B cell (primary cell): Measurements from ENCODE around the gene NEK6. TPM values are rescaled to one million over a fixed set of nuclear protein-coding genes. Genes with fewer than 3 reads are reported as not detected.
A peak's percentile ranks its signal among the peaks of the same experiment; 100 is the strongest.

Experiments used
- ATAC-seq: fragments of 200-7000 bp; cut with Tn5 transposase; one replicate; pipeline ENCODE4 v1.10.0; 2021; ENCODE audit warnings: low read depth, mild to moderate bottlenecking, moderate number of reproducible peaks, moderate library complexity
- CTCF ChIA-PET: fragments of 350-600 bp; sonication (Branson Sonifier 250); formaldehyde crosslinking; loops from one replicate; lab custom pipeline; 2021; ENCODE audit warnings: antibody characterized with exemption, inconsistent platforms; lab: Charles Lee
- POLR2A ChIA-PET: fragments of 350-600 bp; sonication (Branson Sonifier 250); formaldehyde crosslinking; loops from one replicate; lab custom pipeline; 2021; ENCODE audit warnings: antibody characterized with exemption; lab: Charles Lee
- DNase-seq: peaks from one replicate; pipeline ENCODE4 v3.0.0; 2013
- H2AFZ ChIP-seq: 2 replicates; pipeline ENCODE4 v1.6.1; 2012; ENCODE audit warnings: mild to moderate bottlenecking, low read depth, low read length; ENCODE audit not compliant: insufficient read depth, poor library complexity, severe bottlenecking
- H3K27ac ChIP-seq, 2 donors: 1 replicate in 1 of 2; 2 replicates in 1 of 2; pipeline ENCODE4 v1.5.1; 2012 to 2013; ENCODE audit warnings: low read length in 2 of 2, mild to moderate bottlenecking in 2 of 2, moderate library complexity in 1 of 2
- H3K27me3 ChIP-seq, 4 experiments: fragments of 200-600 bp in 1 of 4; sonication (generic) in 1 of 4; replicated peaks in 1 of 4; 1 replicate in 2 of 4; 2 replicates in 2 of 4; pipeline versions ENCODE4 v1.6.1 to v1.7.0; 2013 to 2016; ENCODE audit warnings: low read length in 3 of 4, mild to moderate bottlenecking in 2 of 4, mixed read lengths in 1 of 4, moderate library complexity in 1 of 4; ENCODE audit not compliant: insufficient read depth in 4 of 4, control insufficient read depth in 3 of 4; ENCODE audit errors: control extremely low read depth in 1 of 4
- H3K36me3 ChIP-seq, 2 experiments: replicated peaks in 1 of 2; 1 replicate in 1 of 2; 2 replicates in 1 of 2; pipeline versions ENCODE4 v1.6.1 to v1.7.1; 2013; ENCODE audit warnings: low read length in 1 of 2; ENCODE audit not compliant: insufficient read depth in 2 of 2, control insufficient read depth in 1 of 2; ENCODE audit errors: control extremely low read depth in 1 of 2, extremely low read depth in 1 of 2
- H3K4me1 ChIP-seq, 2 donors: fragments of 200-600 bp in 1 of 2; sonication (generic) in 1 of 2; 1 replicate in 1 of 2; 2 replicates in 1 of 2; pipeline versions ENCODE4 v1.5.1 to v1.6.1; 2013 to 2017; ENCODE audit warnings: low read length in 2 of 2; ENCODE audit not compliant: control insufficient read depth in 2 of 2, insufficient read depth in 2 of 2
- H3K4me2 ChIP-seq: replicated peaks from 2 replicates; pipeline ENCODE3; 2012; ENCODE audit warnings: mild to moderate bottlenecking, low read depth, low read length; ENCODE audit not compliant: poor library complexity, severe bottlenecking
- H3K4me3 ChIP-seq, 5 experiments: fragments of 200-600 bp in 1 of 5; sonication (generic) in 1 of 5; 1 replicate in 3 of 5; 2 replicates in 2 of 5; pipeline versions ENCODE4 v1.5.1 to v1.7.0; 2011 to 2016; ENCODE audit warnings: low read length in 4 of 5, mild to moderate bottlenecking in 4 of 5, low read depth in 2 of 5, control low read depth in 1 of 5, moderate library complexity in 1 of 5; ENCODE audit not compliant: insufficient read depth in 1 of 5; ENCODE audit errors: control extremely low read depth in 1 of 5, extremely low read depth in 1 of 5
- H3K79me2 ChIP-seq: fragments of 200-600 bp; sonication (generic); one replicate; pipeline ENCODE4 v1.6.0; 2016; ENCODE audit warnings: low read length; ENCODE audit not compliant: control insufficient read depth, insufficient read depth
- H3K9ac ChIP-seq: fragments of 200-600 bp; sonication (generic); 2 replicates; pipeline ENCODE4 v1.6.1; 2017; ENCODE audit warnings: mild to moderate bottlenecking, low read length, moderate library complexity
- H3K9me3 ChIP-seq, 3 donors: one replicate each; pipeline versions ENCODE4 v1.6.1 to v1.7.1; 2013; ENCODE audit warnings: low read length in 2 of 3; ENCODE audit not compliant: control insufficient read depth in 2 of 3, insufficient read depth in 1 of 3; ENCODE audit errors: control extremely low read depth in 1 of 3
- H4K20me1 ChIP-seq: 2 replicates; pipeline ENCODE4 v1.6.0; 2012; ENCODE audit warnings: mild to moderate bottlenecking, low read length; ENCODE audit not compliant: insufficient read depth, control insufficient read depth, poor library complexity, severe bottlenecking
- H3K27ac Mint-ChIP-seq: one replicate; pipeline ENCODE4 v1.8.0; 2021; ENCODE audit warnings: mixed read lengths
- H3K27me3 Mint-ChIP-seq: one replicate; pipeline ENCODE4 v1.8.0; 2021; ENCODE audit warnings: mixed read lengths
- H3K4me1 Mint-ChIP-seq: one replicate; pipeline ENCODE4 v1.8.0; 2021; ENCODE audit warnings: mixed read lengths
- H3K4me3 Mint-ChIP-seq: one replicate; pipeline ENCODE4 v1.8.0; 2021; ENCODE audit warnings: mixed read lengths
- H3K9me3 Mint-ChIP-seq: one replicate; pipeline ENCODE4 v1.8.0; 2022; ENCODE audit warnings: mixed read lengths; ENCODE audit not compliant: insufficient read depth
- EZH2 ChIP-seq: IDR thresholded peaks from 2 replicates; pipeline ENCODE4 v1.6.1; 2012; ENCODE audit warnings: borderline replicate concordance, low read depth, mild to moderate bottlenecking, moderate library complexity, low read length; ENCODE audit not compliant: insufficient read depth, poor library complexity, severe bottlenecking
- WGBS: methylation state at CpG from one replicate; pipeline ENCODE4 v1.1.5; 2013; ENCODE audit warnings: missing lambda C conversion rate; ENCODE audit not compliant: insufficient coverage; 5-methylcytosine and 5-hydroxymethylcytosine counted together
- intact Hi-C: fragments of 100-400 bp; cut with micrococcal nuclease; formaldehyde crosslinking; loops from one replicate; pipeline ENCODE4 v1.10.0; 2022
- polyA plus RNA-seq: library from polyadenylated mRNA; depleted of rRNA; stranded (reverse); fragments of >200 nt; gene quantifications from 2 replicates; pipeline ENCODE4 v1.2.3, GENCODE V29; 2012
- total RNA-seq, 2 donors: library from RNA; stranded (reverse); fragments of 120-200 nt in 1 of 2; gene quantifications; 1 replicate in 1 of 2; 2 replicates in 1 of 2; pipeline versions ENCODE4 v1.2.3 to v1.2.4, GENCODE V29; 2013 to 2022
- TF ChIP-seq, protein P1 (sequence below): fragments of 200-600 bp; IDR thresholded peaks from one replicate; pipeline ENCODE4 v1.8.0; 2022; ENCODE audit warnings: antibody characterized with exemption, mild to moderate bottlenecking

The NEK6 gene
- total and polyA plus RNA-seq, 2 donors (not counting 1 experiment from before 2014, with no cell fraction given) = 40.0 to 63.1 TPM

DNA sequence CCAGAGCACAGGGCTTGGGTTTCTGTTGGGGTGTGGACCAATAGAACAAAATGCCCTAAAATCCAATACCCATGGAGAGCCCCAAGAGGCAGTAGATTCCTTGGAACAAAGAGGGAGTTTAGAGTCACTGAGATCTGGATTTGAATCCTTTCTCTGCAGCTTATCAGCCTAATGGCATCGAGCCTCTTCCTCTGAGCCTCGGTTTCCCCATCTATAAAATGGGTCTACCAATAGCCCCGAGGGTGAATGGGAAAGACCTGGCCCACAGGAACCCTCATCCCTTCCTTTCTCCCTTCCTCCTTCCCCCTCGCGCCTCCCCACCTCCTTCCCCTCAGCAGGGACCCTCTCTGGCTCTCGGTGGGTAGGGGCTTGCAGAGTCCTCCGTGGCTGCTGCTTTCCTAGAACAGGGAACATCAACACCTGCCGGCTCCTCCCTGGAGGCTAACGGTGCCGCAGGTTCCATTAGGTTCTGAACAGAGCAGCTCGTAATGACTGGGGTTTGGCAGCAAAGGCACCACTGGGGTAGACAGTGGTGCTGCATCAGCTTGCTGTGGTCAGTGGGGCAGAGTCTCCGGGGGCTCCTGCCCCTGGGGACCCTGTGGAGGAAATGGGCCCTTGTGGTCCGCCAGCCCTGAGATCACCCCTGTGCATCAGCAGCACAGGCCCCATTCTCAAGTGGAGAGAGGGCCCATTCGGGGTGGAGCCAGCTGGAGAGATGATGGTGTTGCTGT, 40.3 kb downstream of the NEK6 start:
- no peaks in the 10 kb centered on the region for H3K9me3 ChIP-seq
- intact Hi-C loops = no loop called here
- no peak for DNase-seq
- no peak overlapping the region for H3K9ac ChIP-seq
- no peaks in the 10 kb centered on the region for H3K27me3 ChIP-seq
- Mint-ChIP-seq H3K4me1 (peaks cover 63% of the 10 kb centered on the region), H3K4me3 (peak overlapping the region; percentile 32), H3K27ac (peak overlapping the region; percentile 67), H3K27me3 (no peaks in the 10 kb centered on the region), H3K9me3 (no peaks in the 10 kb centered on the region)
- H2AFZ ChIP-seq = no peak overlapping the region
- H3K4me2 ChIP-seq = peak overlapping the region; percentile 11
- ChIA-PET POLR2A (interaction anchor here (0.5 kb wide), 1 partner anchor 566 kb away, joined by 5 read pairs; no protein-coding TSS in a partner anchor), CTCF (interaction anchor here (1.8 to 2.8 kb wide), 2 partner anchors 80 to 171 kb away, joined by 8 to 13 read pairs; no protein-coding TSS in a partner anchor)
- WGBS = 68% methylated on average over 14 of the region's 14 CpGs
- TF ChIP-seq, protein P1, sequence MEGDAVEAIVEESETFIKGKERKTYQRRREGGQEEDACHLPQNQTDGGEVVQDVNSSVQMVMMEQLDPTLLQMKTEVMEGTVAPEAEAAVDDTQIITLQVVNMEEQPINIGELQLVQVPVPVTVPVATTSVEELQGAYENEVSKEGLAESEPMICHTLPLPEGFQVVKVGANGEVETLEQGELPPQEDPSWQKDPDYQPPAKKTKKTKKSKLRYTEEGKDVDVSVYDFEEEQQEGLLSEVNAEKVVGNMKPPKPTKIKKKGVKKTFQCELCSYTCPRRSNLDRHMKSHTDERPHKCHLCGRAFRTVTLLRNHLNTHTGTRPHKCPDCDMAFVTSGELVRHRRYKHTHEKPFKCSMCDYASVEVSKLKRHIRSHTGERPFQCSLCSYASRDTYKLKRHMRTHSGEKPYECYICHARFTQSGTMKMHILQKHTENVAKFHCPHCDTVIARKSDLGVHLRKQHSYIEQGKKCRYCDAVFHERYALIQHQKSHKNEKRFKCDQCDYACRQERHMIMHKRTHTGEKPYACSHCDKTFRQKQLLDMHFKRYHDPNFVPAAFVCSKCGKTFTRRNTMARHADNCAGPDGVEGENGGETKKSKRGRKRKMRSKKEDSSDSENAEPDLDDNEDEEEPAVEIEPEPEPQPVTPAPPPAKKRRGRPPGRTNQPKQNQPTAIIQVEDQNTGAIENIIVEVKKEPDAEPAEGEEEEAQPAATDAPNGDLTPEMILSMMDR = no peak
- TF ChIP-seq EZH2 = no peak
- no peak overlapping the region for H3K4me3 ChIP-seq
- peak; percentile 46 for ATAC-seq
- H3K27ac ChIP-seq = no peak overlapping the region
- peaks cover 87% of the 10 kb centered on the region for H4K20me1 ChIP-seq
- peaks cover 0 to 23% of the 10 kb centered on the region in 2 experiments for H3K36me3 ChIP-seq
- peaks cover 49 to 61% of the 10 kb centered on the region in 2 donors for H3K4me1 ChIP-seq
- peaks cover 96% of the 10 kb centered on the region for H3K79me2 ChIP-seq

DNA sequence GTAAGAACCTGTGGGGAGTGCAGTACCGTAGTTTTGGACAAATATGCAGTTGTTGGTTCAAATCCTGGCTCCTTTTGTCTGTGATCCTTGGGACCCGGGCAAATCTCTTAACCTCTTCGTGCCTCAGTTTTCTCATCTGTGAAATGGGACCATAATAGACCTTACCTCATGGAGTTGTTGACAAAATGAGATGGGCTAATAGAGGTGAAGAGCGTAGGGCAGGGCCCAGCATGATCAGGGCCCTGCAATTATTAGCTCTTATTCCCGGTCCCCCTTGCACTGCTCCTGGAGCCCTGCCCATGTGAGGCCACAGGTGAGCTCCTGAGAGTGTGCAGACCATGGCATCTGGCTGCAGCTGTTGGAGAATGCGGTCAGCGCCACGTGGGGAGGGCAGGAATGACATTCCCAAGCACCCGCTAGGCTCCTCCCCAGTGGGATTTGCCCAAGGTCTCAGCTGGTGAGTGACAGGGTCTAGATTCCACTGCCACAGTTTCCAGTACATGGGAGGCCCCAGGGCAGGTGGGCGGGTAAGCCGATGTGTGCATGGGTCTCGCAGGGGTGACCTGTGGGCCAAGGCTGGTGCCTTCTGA, 41.0 kb downstream of the NEK6 start:
- intact Hi-C loops = no loop called here
- Mint-ChIP-seq H3K27me3 (no peaks in the 10 kb centered on the region), H3K9me3 (no peaks in the 10 kb centered on the region), H3K4me3 (peak overlapping the region; percentile 32), H3K27ac (peak overlapping the region; percentile 77), H3K4me1 (peaks cover 57% of the 10 kb centered on the region)
- H3K27me3 ChIP-seq = no peaks in the 10 kb centered on the region
- no peaks in the 10 kb centered on the region for H3K9me3 ChIP-seq
- H3K4me2 ChIP-seq = no peak overlapping the region
- ChIA-PET POLR2A (interaction anchor here (0.5 kb wide), 1 partner anchor 566 kb away, joined by 5 read pairs; no protein-coding TSS in a partner anchor), CTCF (interaction anchor here (0.5 to 2.8 kb wide), 3 partner anchors 80 to 172 kb away, joined by 5 to 13 read pairs (median 8); no protein-coding TSS in a partner anchor)
- no peak overlapping the region for H3K4me3 ChIP-seq
- peaks cover 2 to 26% of the 10 kb centered on the region in 2 experiments for H3K36me3 ChIP-seq
- H3K79me2 ChIP-seq = peaks cover 95% of the 10 kb centered on the region
- no peak overlapping the region for H3K9ac ChIP-seq
- ATAC-seq (no peak), DNase-seq (no peak)
- peaks cover 91% of the 10 kb centered on the region for H4K20me1 ChIP-seq
- no peak overlapping the region for H3K27ac ChIP-seq
- no peak overlapping the region for H2AFZ ChIP-seq
- TF ChIP-seq, protein P1 = no peak
- TF ChIP-seq EZH2 = no peak
- 93% methylated on average over 10 of the region's 12 CpGs for WGBS
- peaks cover 42 to 54% of the 10 kb centered on the region in 2 donors for H3K4me1 ChIP-seq
